Measurements from ENCODE around the gene HOTAIR. TPM values are rescaled to one million over a fixed set of nuclear protein-coding genes. Genes with fewer than 3 reads are reported as not detected.
A peak's percentile ranks its signal among the peaks of the same experiment; 100 is the strongest.

The HOTAIR gene
- polyA plus RNA-seq, 2 of the 4 experiments (the other 2 are of a cell fraction) = 0.67 to 0.71 TPM

GRCh38 chr12:53981634-53982565 is 7.1 kb upstream of the HOTAIR start:
- whole genome bisulfite sequencing (ENCODE audit: missing lambda C conversion rate) = 81% methylated on average over 30 of the region's 30 CpGs

GRCh38 chr12:53980802-53981496 is 6.2 kb upstream of the HOTAIR start:
- no peak for FAIRE-seq
- 79% methylated on average over 15 of the region's 15 CpGs for WGBS (ENCODE audit: missing lambda C conversion rate)
- Histone ChIP-seq H3K4me1 (peaks cover 32% of the 10 kb centered on the region), H3K9me3 (no peaks in the 10 kb centered on the region), H3K27ac (no peak overlapping the region), H3K4me2 (no peak overlapping the region), H3K4me3 (no peak overlapping the region)
- DNase-seq (ENCODE audit: low read depth in 1 of 2, low spot score in 1 of 2) = no peak
- ChIA-PET POLR2A (no interaction called here), CTCF (interaction anchor here (1.1 to 1.6 kb wide), 3 partner anchors 227 to 234 kb away, joined by 3 to 5 read pairs (median 3); no protein-coding TSS in a partner anchor)
- ATAC-seq = no peak
- TF ChIP-seq NPAS2 (CRISPR knock-in tag; IDR thresholded peaks at IDR 0.05; ENCODE audit: borderline replicate concordance) = no peak
- no peak for TF ChIP-seq EHMT2 (IDR thresholded peaks at IDR 0.05; ENCODE audit: low read depth)
- TF ChIP-seq EP300 (IDR thresholded peaks at IDR 0.05) = no peak
- no peak for TF ChIP-seq CHD2 (IDR thresholded peaks at IDR 0.05; ENCODE audit: low read length, partially characterized antibody)
- TF ChIP-seq FOSB (CRISPR knock-in tag; IDR thresholded peaks at IDR 0.05) = no peak
- TF ChIP-seq NR3C1 (IDR thresholded peaks at IDR 0.05) = no peak
- no peak for TF ChIP-seq SMC3 (IDR thresholded peaks at IDR 0.05)
- TF ChIP-seq MAFK (IDR thresholded peaks at IDR 0.05; ENCODE audit: partially characterized antibody) = no peak
- no peak for TF ChIP-seq REST (IDR thresholded peaks at IDR 0.05)
- no peak for TF ChIP-seq CBX2 (IDR thresholded peaks at IDR 0.05; ENCODE audit: borderline replicate concordance, low read depth)

More at GRCh38 chr12:53981634-53982565, 7.1 kb upstream of the HOTAIR start:
- H3K27ac ChIP-seq = 0 out of 6 replicates have a peak overlapping the region, but pooled peaks of 1 of the 2 experiments have one; percentile 2
- POLR2A ChIA-PET = no interaction called here
- H3K4me2 ChIP-seq = no peak overlapping the region
- no peak for FAIRE-seq
- no peak for ATAC-seq
- no peak overlapping the region for H3K4me3 ChIP-seq
- no peak for DNase-seq (ENCODE audit: low read depth in 1 of 2, low spot score in 1 of 2)
- H3K9me3 ChIP-seq = no peaks in the 10 kb centered on the region
- peaks cover 32% of the 10 kb centered on the region for H3K4me1 ChIP-seq
- TF ChIP-seq MYC (IDR thresholded peaks at IDR 0.05; ENCODE audit: borderline replicate concordance, low read length) = no peak
- TF ChIP-seq HMGXB4 (CRISPR knock-in tag; IDR thresholded peaks at IDR 0.05; ENCODE audit: borderline replicate concordance) = no peak
- TF ChIP-seq CTCF (IDR thresholded peaks at IDR 0.05) = no peak
- TF ChIP-seq NPAS2 (CRISPR knock-in tag; IDR thresholded peaks at IDR 0.05; ENCODE audit: borderline replicate concordance) = no peak
- TF ChIP-seq MAX (IDR thresholded peaks at IDR 0.05) = no peak
- TF ChIP-seq CEBPB (IDR thresholded peaks at IDR 0.05) = no peak
- TF ChIP-seq RARB (CRISPR knock-in tag; IDR thresholded peaks at IDR 0.05) = no peak
- TF ChIP-seq BCL3 (IDR thresholded peaks at IDR 0.05) = no peak
- TF ChIP-seq EHF (CRISPR knock-in tag; IDR thresholded peaks at IDR 0.05) = no peak
- no peak for TF ChIP-seq RCOR1 (IDR thresholded peaks at IDR 0.05; ENCODE audit: low read depth, low read length)
- no peak for TF ChIP-seq HOXA7 (CRISPR knock-in tag; IDR thresholded peaks at IDR 0.05)
- CTCF ChIA-PET = interaction anchor here (0.7 to 1.6 kb wide), 4 partner anchors 226 to 233 kb away, joined by 3 to 5 read pairs (median 3); no protein-coding TSS in a partner anchor

Data from A549 (cell line).